Activated CD4-positive, CD25-positive, alpha-beta regulatory T cell treated with anti-CD3 and anti-CD28 coated beads, Interleukin-2, amount 50 U/mL, for 24 hours (primary cell): ENCODE data around the gene NPAS2.
A peak's percentile ranks its signal among the peaks of the same experiment; 100 is the strongest.

ENCODE experiments used
- ATAC-seq, 2 donors: fragments of 150-1000 bp; cut with Tn5 transposase; one replicate each; pipeline ENCODE4 v1.10.0; 2021; ENCODE audit warnings: mild to moderate bottlenecking in 1 of 2, moderate library complexity in 1 of 2

NPAS2 gene

DNA sequence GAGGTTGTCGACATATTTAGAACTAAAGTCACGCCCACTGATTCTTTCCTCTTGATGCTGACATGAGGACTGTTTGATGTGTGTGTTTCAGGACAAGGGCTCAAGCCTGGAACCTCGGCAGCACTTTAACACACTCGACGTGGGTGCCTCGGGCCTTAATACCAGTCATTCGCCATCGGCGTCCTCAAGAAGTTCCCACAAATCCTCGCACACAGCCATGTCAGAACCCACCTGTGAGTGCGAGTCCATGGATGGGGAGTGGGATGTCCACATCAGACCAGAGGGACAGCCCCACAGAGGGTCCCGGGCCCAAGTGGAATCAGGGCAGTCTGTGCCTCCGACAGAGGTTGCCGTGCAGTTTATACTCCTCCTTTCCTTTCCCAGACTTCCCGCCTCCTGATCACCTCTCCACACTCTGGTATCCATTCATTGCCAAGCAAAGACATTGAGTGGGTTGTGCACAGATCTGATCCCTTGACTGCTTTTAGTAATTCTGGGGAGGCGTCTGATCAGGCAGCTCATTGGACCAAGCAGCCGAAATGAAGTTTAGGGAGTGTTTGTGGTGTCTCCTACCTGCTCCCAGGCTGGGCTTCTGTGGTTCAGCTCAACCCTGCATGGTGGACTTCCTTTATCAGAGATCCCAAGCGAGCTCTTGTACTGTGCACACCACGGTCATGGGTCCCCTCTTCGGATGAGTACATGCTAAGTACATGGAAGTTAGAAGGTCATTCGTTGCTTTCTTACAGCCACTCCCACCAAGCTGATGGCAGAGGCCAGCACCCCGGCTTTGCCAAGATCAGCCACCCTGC, 155.0 kb downstream of the NPAS2 start:
- no peak for ATAC-seq

DNA sequence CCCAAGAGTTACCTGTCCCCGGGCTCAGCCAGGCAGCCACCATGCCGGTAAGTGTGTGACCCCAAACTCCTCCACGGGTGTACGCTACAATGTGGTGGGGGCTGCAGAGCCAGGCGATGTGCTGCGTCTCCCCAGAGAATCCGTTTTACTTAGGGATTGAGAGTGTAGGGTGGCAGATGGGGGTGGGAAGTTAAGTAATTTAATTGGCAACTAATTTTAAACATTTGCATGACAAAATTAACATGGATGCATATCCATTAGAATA, 155.5 kb downstream of the NPAS2 start:
- no peak for ATAC-seq

DNA sequence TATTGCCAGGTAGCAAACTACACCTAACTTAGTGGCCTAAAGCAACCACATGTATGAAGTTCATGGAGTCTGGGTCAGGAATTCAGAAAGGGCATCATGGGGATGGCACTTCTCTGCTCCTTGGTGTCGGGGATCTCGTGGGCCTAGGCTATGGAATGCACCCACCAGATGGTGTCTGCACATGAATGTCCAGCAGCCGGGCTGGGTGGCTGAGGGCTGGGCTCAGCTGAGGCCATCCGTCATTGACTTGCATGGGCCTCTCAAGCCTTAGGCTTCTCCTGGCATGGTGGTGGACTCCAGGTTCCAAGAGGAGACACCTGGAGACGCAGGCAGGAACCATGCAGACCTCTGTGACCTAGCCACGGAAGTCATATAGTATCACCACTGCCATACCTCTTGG, 156.1 kb downstream of the NPAS2 start:
- no peak for ATAC-seq

DNA sequence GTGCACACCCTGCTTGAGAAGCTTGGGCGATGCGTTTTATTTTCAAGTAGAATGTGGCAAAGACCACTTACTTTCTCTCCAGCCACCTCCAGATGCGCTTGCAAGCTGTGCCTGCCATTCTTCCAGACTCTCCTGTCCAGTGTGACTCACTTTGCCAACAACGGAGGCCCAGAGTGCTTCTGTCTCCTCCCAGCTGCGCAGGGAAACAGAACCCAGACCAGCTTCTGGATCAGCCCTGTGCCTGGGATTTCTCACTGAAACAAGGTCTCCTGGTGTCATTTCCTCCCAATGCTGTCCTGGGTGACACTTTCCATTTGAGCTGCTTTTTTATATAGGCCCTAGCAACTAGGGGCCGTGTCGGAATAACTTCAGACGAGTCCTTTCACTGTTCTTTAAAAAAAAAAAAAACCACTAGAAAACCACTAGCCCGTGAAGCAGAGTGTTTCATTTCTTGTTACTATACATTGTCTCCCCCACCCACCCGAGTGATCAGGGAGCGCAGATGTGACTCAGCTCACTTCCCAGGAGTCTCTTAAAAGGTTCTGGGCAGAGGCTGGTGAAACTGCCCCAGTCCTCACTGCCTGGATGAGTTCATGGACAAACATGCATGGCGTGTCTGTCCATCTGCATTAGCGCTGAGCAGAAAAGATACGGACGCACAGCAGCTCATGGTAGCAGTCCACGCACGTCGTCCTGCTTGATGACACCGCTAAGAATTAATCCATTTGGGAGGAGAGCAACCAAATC, 156.9 kb downstream of the NPAS2 start:
- ATAC-seq = peak in 1 of 2 donors; percentile 30

DNA sequence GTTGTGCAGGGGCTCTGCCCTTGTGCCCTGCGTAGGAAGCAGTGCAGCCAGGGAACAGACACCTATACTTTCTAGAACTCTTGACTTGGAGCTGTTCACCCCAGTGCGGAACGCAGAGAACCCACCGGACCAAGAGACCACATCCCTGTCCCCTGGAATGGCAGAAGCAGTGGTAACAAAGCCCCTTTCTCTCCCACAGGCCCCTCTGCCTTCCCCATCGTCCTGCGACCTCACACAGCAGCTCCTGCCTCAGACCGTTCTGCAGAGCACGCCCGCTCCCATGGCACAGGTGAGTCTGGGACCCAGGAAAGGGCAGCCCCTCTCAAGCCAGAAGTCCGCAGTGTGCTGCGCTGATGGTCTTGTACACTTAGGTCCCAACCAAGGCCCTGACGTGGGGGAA, 157.6 kb downstream of the NPAS2 start:
- ATAC-seq = no peak

DNA sequence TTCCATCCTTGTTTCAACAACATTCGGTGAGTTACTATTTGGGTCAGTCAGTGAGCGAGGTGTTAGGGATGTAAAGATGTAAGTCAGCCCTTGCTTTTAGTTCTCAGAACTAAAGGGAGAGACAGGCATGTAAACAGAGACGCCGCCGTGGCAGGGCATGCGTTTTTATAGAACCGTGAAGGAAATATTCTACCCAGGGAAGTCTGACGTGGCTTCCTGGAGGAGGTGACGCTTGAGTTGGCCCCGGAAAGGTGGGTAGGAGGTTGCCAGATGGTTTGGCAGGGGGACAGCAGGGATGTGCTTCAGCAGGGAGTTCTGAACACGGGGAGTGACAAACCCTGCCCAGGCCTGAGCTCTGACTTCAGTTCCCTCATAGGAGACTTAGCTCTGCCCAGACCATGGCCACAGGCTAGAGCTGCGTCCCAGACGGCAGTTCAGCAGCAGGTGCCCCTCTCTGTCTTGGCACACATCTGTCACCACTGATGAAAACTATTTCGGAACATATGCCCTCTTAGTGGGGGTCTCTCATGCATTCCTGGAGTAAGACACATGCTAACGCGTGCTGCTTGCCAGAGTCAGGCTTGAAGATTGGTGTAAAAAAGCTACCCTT, 158.7 kb downstream of the NPAS2 start:
- no peak for ATAC-seq

DNA sequence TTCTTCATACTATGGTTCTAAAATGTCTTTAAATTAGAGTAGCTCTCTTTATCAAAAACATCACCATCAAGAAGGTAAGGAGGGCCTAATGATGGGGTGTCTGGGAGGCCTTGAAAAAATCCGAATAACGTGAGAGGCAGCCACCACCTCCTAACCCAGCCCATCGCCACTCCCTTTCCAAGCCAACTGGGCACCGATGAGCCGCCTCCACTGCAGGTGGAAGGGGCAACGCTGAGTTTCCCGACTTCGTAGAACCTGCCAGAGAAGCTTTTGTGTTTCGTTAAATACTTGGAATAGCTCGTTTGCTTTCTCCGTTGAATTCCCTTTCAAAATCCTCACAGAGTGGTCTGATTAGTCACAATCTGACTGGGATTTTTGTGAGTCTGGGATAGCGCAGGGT, 160.1 kb downstream of the NPAS2 start:
- no peak for ATAC-seq

- ATAC-seq = no peak
These were observed 161.1 kb downstream of the NPAS2 start for GRCh38 chr2:100981011-100981410.

- ATAC-seq = no peak
These were observed 162.5 kb downstream of the NPAS2 start for GRCh38 chr2:100982431-100982861.

GRCh38 chr2:100983201-100983600, 163.3 kb downstream of the NPAS2 start:
- no peak for ATAC-seq

- no peak for ATAC-seq
These were observed 163.9 kb downstream of the NPAS2 start for GRCh38 chr2:100983684-100984310.

- peak in 1 of 2 donors; percentile 73 for ATAC-seq
These were observed 165.0 kb downstream of the NPAS2 start for GRCh38 chr2:100984892-100985307.

DNA sequence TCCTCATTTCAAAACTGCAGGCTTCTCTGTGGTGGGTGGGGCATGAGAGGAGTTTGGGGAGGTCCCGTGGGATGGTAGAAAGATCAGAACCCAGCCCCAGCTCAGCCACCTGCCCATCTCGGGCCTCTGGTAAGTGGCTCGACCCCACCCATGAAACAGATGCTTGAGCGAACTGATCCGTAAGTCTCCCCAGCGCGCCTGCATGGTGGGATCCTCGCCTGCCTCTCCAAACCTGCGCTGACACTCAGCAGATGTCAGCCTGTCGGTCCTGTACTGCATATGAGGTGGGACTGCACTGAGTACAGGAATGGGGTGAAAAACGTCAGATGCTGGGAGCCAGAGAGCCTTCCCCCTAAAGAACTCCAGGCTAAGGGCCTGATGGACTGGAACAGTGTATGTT, 166.2 kb downstream of the NPAS2 start:
- no peak for ATAC-seq

DNA sequence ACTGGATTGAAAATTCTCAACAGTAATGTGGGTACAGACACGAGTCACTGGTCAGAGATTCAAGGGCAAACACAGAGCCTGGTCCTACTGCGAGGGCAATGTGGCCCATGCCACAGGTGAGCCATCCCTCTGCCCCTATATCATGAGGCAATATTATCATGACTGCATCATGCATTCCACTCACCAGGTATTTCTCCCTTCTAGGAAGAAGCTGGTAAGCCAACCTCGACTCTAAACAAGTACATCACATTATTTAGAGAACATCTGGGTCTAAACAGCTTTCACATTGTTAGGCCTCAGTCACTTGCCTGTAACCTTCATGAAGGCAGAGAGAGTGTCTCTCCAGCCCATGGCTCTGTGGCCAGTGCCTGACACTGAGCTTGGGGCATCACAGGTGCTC, 167.6 kb downstream of the NPAS2 start:
- ATAC-seq = no peak

- ATAC-seq = no peak
These were observed 168.0 kb downstream of the NPAS2 start for GRCh38 chr2:100987974-100988373.

GRCh38 chr2:100988630-100989417, 168.9 kb downstream of the NPAS2 start:
- no peak for ATAC-seq

GRCh38 chr2:100989666-100990065, 169.7 kb downstream of the NPAS2 start:
- no peak for ATAC-seq

- no peak for ATAC-seq
These were observed 170.2 kb downstream of the NPAS2 start for GRCh38 chr2:100990166-100990565.

DNA sequence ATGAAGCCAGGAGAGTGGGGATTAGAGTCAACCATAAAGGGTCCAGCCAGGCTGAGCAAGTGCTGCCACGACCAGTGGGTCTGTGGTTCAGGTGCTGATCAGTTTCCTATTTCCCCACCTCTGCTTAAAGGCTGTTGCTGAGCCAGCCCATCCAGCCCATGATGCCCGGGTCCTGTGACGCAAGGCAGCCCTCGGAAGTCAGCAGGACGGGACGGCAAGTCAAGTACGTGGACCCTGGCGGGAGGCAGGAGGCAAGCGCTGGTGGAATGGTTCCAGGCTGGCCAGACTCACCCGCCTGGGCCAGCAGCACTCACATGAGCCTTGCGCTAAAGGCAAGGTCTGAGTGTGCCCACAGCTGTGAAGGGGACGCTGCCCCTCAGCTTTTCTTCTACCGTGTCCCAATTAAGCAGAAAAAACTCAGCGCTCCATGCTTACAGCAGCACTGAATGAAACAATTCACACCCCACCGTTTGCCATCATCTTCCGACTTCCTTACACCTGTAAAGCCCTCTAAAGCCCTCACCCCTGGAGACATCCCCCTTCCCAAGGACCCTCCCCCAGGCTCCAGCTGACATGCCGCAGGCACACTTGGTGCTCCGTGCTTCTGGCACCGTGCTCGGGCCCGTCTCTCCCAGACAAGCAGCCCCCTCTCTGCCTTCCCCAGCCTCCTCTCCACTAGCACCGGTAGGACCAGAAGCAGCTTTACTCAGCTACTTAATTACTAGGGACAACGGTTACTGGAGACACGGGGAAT, 170.9 kb downstream of the NPAS2 start:
- ATAC-seq = no peak

DNA sequence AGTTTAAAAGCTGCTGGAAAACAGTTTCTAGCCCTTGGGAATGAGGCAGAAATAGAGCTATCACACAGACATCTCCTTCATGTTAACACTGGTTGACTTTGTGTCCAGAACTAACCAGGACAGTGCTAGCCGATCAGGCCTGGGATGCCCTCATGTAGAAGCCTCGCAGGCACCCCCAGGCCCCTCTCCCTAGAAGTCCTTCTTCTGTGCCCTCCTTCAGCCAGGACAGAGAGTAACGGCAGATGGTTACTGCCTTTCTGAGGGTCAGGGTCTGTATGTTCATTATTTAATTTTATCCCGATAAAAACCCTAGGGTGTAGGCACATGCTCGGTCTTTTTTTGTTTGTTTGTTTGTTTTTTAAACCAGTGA, 171.4 kb downstream of the NPAS2 start:
- no peak for ATAC-seq

DNA sequence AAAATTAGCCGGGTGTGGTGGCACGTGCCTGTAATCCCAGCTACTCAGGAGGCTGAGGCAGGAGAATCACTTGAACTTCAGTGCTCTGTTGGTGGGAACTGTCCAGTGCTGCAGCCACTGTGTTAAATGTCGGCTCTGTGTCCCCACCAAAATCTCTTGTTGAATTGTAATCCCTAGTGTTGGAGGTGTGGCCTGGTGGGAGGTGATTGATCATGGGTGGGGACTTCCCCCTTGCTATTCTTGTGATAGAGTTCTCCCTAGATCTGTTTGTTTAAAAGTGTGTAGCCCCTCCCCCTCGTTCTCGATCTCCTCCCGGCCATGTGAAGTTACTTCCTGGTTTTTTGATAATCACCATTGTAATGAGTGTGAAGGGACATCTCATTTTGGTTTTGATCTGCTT, 172.3 kb downstream of the NPAS2 start:
- ATAC-seq = no peak

GRCh38 chr2:100993294-100993693, 173.4 kb downstream of the NPAS2 start:
- ATAC-seq = no peak
